ENCODE measurements around the gene PAIP1.
"Not testable (repeated sequence)": the region's sequence is repeated elsewhere in the genome, so short reads cannot be mapped to it uniquely, and the experiment has no call there.

PAIP1 gene

GRCh38 chr5:43603344-43604217, 46.7 kb upstream of the PAIP1 start:
- Histone ChIP-seq H3K4me1 (ENCODE audit: insufficient read depth, low read length, severe bottlenecking) (peaks cover 19% of the 10 kb centered on the region), H3K27ac (ENCODE audit: low read depth, low read length, poor library complexity, severe bottlenecking) (peak overlapping the region; percentile 85), H4K20me1 (ENCODE audit: insufficient read depth, low read length) (no peaks in the 10 kb centered on the region), H3K4me3 (ENCODE audit: low read depth, low read length, poor library complexity, severe bottlenecking) (peak overlapping the region; percentile 85), H3K9ac (ENCODE audit: low read length) (peak overlapping the region; percentile 91), H2AFZ (ENCODE audit: low read length) (no peak overlapping the region), H3K4me2 (ENCODE audit: low read length) (peak overlapping the region; percentile 88), H3K9me3 (ENCODE audit: low read length) (no peaks in the 10 kb centered on the region), H3K36me3 (ENCODE audit: insufficient read depth, low read length) (peaks cover 19% of the 10 kb centered on the region), H3K9me2 (ENCODE audit: low read depth, low read length) (no peaks in the 10 kb centered on the region), H3K79me2 (ENCODE audit: insufficient read depth, low read length) (peaks cover 36% of the 10 kb centered on the region), H3F3A (ENCODE audit: insufficient read depth, low read length) (no peaks in the 10 kb centered on the region), H3K27me3 (ENCODE audit: insufficient read depth, low read length) (no peaks in the 10 kb centered on the region)
- no peak for TF ChIP-seq CTCF (IDR thresholded peaks at IDR 0.05; ENCODE audit: low read length)
- TF ChIP-seq EZH2 (IDR thresholded peaks at IDR 0.05; ENCODE audit: borderline replicate concordance, low read length) = no peak

- Histone ChIP-seq H2AFZ (ENCODE audit: low read length) (peak within 1 kb of the TSS; percentile 44), H3F3A (ENCODE audit: insufficient read depth, low read length) (no peaks in the 10 kb centered on the region), H3K79me2 (ENCODE audit: insufficient read depth, low read length) (peaks cover 36% of the 10 kb centered on the region), H3K9me2 (ENCODE audit: low read depth, low read length) (no peaks in the 10 kb centered on the region), H3K27me3 (ENCODE audit: insufficient read depth, low read length) (no peaks in the 10 kb centered on the region), H4K20me1 (ENCODE audit: insufficient read depth, low read length) (no peaks in the 10 kb centered on the region), H3K36me3 (ENCODE audit: insufficient read depth, low read length) (peaks cover 19% of the 10 kb centered on the region), H3K9ac (ENCODE audit: low read length) (peak within 1 kb of the TSS; percentile 91), H3K4me2 (ENCODE audit: low read length) (peak within 1 kb of the TSS; percentile 88), H3K9me3 (ENCODE audit: low read length) (no peaks in the 10 kb centered on the region), H3K4me3 (ENCODE audit: low read depth, low read length, poor library complexity, severe bottlenecking) (peak within 1 kb of the TSS; percentile 85), H3K4me1 (ENCODE audit: insufficient read depth, low read length, severe bottlenecking) (peaks cover 19% of the 10 kb centered on the region), H3K27ac (ENCODE audit: low read depth, low read length, poor library complexity, severe bottlenecking) (peak within 1 kb of the TSS; percentile 85)
- TF ChIP-seq EZH2 (IDR thresholded peaks at IDR 0.05; ENCODE audit: borderline replicate concordance, low read length) (no peak), CTCF (IDR thresholded peaks at IDR 0.05; ENCODE audit: low read length) (no peak)
These were observed 45.8 kb upstream of the PAIP1 start, which contains the start of gene NNT for GRCh38 chr5:43602461-43603343. Gene NNT (plus strand): TSS chr5:43603180. CDS start chr5:43609196, 6,016 bp downstream.

GRCh38 chr5:43601454-43602260, 44.8 kb upstream of the PAIP1 start:
- Histone ChIP-seq H3K27me3 (ENCODE audit: insufficient read depth, low read length) (no peaks in the 10 kb centered on the region), H3K4me1 (ENCODE audit: insufficient read depth, low read length, severe bottlenecking) (peaks cover 19% of the 10 kb centered on the region), H3K4me2 (ENCODE audit: low read length) (peak overlapping the region; percentile 88), H3K36me3 (ENCODE audit: insufficient read depth, low read length) (peaks cover 12% of the 10 kb centered on the region), H3K27ac (ENCODE audit: low read depth, low read length, poor library complexity, severe bottlenecking) (peak overlapping the region; percentile 85), H3K79me2 (ENCODE audit: insufficient read depth, low read length) (peaks cover 34% of the 10 kb centered on the region), H3K4me3 (ENCODE audit: low read depth, low read length, poor library complexity, severe bottlenecking) (peak overlapping the region; percentile 85), H3K9me3 (ENCODE audit: low read length) (no peaks in the 10 kb centered on the region), H3F3A (ENCODE audit: insufficient read depth, low read length) (no peaks in the 10 kb centered on the region), H3K9ac (ENCODE audit: low read length) (peak overlapping the region; percentile 91), H3K9me2 (ENCODE audit: low read depth, low read length) (no peaks in the 10 kb centered on the region), H2AFZ (ENCODE audit: low read length) (no peak overlapping the region), H4K20me1 (ENCODE audit: insufficient read depth, low read length) (no peaks in the 10 kb centered on the region)
- no peak for TF ChIP-seq CTCF (IDR thresholded peaks at IDR 0.05; ENCODE audit: low read length)

GRCh38 chr5:43598927-43599326, 42.0 kb upstream of the PAIP1 start:
- not testable (repeated sequence) for H3K4me2 ChIP-seq (ENCODE audit: low read length); H3K4me3 ChIP-seq (ENCODE audit: low read depth, low read length, poor library complexity, severe bottlenecking); H3K36me3 ChIP-seq (ENCODE audit: insufficient read depth, low read length); H3K27me3 ChIP-seq (ENCODE audit: insufficient read depth, low read length); H2AFZ ChIP-seq (ENCODE audit: low read length); H3K9ac ChIP-seq (ENCODE audit: low read length); H3K9me2 ChIP-seq (ENCODE audit: low read depth, low read length); H3K27ac ChIP-seq (ENCODE audit: low read depth, low read length, poor library complexity, severe bottlenecking); H4K20me1 ChIP-seq (ENCODE audit: insufficient read depth, low read length); H3K9me3 ChIP-seq (ENCODE audit: low read length); H3F3A ChIP-seq (ENCODE audit: insufficient read depth, low read length)
- Histone ChIP-seq H3K79me2 (ENCODE audit: insufficient read depth, low read length) (0 out of 2 replicates have a peak, but pooled peaks cover 12% of the 10 kb centered on the region), H3K4me1 (ENCODE audit: insufficient read depth, low read length, severe bottlenecking) (peaks cover 11% of the 10 kb centered on the region)
